GM18526 (cell line): Measurements from ENCODE around the gene PLA2G4D.

Experiments
- POLR2A ChIP-seq: IDR thresholded peaks from 3 replicates; pipeline ENCODE4 v1.6.1; 2011; ENCODE audit not compliant: insufficient read length; ENCODE audit errors: extremely low read depth

The PLA2G4D gene

DNA sequence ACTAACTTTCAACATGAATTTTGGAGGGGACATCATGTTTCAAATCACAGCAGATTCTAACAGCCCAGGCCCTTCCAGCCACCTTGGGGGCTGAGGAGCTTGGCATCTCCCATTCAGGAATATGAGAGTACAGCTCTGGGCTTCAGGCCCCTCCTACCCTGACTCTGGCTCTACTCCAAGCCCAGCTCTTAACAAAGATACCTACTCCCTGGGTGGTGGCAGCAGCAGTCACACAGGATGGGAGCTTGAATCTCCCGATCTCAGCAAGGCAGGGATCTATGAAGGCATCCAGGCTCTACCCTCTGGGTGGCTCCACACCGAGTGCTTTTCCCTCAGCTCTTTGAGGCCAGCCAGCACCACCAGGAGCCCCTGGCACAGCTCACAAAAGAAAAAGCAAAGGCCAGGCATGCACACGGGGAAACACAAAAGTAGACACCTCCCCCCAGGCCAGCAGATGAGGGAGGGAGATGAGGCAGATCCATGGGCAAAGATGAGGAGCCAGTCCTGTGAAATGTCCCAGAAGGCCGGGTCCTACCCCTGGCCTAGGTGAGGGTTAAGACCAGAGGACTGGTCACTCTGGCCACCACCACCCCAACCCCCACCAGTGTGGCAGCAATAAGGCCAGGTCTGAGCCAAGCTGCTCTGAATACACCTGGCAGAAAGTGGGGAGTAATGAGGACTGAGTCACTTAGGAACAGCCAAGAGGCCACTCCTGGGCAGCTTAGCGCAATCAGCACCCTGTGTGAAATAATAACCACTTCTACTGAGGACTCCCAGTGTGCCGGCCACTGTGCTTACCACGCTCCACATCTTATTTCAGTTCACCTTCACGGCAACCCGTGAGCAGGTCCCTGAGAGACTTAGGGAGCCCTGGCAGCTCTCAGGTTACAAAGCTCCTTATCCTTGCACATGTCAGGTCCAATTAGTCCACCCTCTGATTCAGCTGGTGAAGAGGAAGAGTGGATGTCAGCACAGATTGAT is 37.8 kb upstream of the PLA2G4D start:
- TF ChIP-seq POLR2A: no peak

DNA sequence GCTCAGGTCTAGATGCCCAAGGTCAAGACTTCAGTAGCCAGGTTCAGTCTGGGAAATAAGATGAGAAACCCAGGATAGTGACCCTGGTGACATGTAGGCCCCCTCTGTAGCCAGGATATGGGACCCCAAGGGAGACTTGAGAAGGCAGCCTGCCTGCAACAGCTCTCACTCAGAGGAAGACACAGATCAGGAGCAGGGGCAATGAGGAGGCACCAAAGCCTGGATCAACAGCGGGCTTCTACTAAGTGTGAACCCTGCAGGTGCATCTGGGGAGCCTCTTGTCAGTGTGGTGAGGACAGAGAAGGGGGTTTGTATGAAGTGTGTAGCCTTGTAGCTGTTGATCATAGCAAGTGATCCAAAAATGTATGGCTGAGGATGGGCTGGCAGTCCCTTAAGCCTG is 36.6 kb upstream of the PLA2G4D start:
- no peak for TF ChIP-seq POLR2A

DNA sequence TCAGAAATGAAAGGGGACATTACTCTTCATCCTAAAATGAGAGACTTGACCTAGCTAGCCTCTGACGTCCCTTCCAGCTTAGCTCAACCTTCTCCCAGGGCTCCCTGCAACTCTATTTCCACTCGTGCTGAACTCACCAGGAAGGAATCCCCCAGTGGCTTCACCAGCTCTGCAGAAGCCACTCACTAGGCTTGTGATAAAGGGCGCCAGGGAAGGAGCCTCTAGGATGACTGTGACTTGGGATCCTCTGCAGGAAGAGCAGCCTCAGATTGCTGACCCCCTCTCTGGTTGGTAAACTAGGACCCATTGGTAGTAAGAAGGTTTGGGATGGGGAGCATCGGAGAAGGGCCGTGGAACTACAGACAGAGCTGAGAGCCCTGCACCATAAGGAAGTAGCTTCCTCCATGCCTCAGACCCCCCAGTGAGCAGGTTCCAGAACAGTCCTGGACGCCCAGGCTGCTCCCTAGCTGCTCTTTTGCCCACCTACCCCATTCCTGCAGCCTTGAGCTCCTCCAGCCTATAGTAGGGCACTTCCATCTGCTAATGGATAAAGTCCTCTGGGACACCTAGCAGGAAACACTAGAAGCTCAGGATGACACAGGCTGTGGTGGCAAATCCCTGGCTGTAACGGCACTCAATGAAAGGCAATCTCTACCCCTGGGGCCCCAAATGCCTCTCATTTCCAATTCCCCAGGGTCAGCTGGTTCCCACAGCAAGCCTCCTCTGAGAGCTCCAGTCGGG is 36.1 kb upstream of the PLA2G4D start:
- no peak for TF ChIP-seq POLR2A

DNA sequence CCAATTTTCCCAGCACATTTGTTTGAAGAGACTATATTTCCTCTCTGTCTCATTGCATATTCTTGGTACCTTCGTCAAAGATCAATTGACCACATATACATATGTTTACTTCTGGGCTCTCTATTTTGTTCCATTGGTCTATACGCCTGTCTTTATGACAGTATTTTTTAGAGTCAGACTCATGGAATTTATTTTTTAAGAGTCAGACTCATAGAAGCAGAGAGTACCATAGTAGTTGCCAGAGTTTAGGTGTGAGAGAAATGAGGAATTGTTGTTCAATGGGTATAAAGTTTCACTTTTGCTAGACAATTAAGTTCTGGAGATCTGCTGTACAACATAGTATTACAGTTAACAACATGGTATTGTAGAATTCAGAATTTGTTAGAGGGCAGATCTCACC is 35.0 kb upstream of the PLA2G4D start:
- TF ChIP-seq POLR2A: no peak

DNA sequence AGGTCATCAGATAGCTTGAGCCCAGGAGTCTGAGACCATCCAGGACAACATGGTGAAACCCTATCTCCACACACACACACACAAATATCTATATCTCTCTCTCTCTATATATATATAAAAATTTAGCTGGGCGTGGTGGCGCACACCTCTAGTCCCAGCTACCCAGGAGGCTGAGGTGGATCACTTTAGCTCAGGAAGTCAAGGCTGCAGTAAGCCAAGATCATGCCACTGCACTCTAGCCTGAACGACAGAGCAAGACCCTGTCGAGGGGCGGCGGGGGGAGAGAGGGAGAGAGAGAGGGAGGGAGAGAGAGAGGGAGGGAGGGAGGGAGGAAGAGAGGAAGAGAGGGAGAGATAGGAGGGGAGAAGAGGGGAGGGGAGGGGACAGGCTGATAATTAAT is 34.1 kb upstream of the PLA2G4D start:
- no peak for TF ChIP-seq POLR2A

DNA sequence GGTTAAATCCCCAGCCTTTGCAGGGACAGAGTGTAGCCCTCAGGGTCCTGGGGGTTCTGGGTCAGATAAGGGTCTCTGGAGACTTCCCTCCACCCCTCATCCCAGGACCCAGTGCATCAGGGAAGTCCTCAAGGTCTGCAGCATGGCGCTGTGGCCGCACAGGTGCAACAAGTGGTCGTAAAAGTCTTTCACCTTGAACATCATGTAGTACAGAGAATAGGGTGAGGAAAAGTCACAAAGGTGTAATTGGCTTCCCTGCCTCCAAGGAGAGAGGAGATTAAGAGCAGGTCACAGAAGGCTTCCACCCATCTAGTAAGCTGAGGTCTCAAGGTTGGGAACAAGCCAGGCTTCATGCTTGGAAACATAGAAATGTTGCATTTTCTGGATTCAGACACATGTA is 29.2 kb upstream of the PLA2G4D start:
- TF ChIP-seq POLR2A: no peak

DNA sequence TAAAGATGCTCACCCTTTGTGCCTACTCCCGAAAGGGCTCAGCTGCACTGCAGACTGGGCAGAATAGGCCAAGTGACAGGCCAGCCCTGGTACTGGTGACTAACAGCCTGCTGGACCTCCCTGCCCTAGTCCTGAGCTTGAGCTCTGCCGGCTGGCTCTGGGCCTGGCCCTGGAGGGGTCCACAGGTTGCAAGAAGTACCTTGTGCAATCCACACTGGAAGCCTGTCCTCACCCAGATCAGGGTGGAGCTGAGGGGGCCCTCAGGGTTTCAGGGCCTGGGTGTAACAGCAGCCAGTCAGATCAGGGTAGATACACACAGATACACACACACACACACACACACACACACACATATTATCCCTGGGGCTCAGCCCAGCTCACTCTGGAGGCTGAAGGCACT is 27.3 kb upstream of the PLA2G4D start:
- no peak for TF ChIP-seq POLR2A

DNA sequence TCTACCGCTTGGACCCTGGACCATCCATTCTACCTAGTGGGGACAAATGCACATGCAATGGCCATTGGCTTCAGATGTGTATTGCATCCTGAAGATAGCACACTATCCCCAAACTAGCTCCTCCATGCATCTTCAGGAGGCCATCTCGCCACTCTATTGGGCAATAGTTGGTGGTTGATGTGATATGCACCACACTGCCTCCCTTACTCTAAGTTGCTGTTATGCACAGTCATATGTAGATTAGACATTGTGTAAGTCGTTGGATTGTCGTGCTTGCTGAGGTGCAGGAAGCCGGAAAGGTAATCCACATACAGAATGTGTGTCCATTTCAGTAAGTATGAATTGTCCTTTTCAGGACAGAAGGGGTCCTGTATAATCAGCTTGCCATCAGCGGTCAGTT is 26.7 kb upstream of the PLA2G4D start:
- TF ChIP-seq POLR2A: no peak

DNA sequence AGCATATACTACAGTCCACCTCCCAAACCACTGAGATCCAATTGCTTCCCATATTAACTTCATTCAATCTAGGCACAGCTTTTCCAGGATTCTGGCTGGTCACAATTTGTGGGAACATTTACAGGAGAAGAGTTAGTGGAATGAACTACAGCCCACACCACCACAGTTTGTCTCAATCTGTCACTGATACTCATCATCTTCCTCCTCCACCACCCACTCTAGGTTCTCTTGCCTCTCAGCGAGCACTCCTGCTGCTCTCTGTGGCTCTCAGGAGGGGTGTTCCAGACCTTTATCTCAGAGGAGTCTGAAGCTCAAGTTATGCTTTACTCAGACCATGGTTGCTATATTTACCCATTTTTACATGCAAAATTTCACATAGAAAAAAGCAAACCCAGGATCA is 25.9 kb upstream of the PLA2G4D start:
- no peak for TF ChIP-seq POLR2A

DNA sequence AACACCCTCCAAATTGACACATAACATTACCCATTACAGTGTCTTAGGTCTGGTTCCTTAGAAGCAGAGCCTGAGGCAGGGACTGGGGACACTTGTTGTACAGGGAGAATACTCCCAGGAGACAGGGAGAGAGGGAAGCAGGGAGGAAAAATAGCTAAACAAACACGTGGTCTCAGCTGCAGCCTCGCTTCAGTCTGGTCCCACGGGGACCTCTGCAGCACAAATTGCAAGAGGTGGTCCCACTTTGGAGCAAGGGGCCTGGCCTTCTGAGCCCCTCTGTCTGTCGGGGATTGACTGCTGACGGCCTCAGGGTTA is 25.0 kb upstream of the PLA2G4D start:
- TF ChIP-seq POLR2A: no peak

DNA sequence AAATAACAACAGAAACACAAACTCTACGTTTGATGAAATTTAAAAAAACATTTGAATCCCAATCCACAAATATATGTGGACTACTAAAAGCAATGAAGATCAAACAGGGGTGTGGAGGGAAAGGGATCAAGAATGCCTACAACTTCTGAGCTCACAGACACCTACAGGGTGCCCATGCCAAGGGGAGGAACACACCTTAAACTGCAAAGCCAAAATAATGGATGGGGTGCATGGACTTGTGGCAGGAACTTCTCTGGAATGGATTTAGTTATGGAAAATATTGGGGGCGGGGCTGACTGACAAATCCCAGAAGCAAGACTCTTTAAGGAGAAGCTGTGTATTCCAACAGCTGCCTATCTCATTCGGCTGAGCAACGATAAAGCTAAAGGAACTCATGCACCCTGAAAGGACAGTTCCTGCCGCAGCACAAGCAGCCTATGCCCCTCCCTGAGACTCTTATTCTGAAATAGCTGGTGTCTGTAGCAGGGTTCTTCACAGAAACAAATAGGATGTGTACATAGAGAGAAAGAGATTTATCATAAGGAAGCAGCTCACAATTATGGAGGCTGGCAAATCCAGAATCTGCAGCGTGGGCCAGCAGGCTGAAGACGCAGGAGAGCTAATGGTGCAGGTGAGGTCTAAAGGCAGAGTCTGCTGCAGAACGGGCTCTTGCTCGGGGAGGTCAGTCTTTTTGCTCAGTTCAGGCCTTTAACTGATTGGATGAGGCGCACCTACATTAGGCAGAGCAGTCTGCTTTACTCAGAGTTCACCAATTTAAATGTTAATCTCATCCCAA is 24.5 kb upstream of the PLA2G4D start:
- TF ChIP-seq POLR2A: no peak

DNA sequence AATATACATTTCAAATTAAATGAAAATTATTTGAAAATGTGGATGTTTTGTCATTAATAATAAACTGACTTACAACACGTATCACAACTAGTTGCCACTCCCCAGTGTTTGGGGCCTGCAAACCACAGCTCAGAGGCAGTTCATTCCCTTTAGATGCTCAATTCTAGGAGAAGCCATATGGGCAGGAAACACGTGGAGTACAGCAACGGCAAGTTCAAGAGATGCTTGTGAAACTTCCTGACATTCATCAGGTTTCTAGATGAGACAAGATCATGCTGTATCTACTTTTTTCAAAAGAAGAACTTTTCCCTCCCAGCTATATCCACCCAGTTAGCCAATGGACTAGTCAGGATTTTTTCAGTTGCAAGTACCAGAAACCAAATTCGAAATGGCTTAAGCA is 17.6 kb upstream of the PLA2G4D start:
- TF ChIP-seq POLR2A: no peak

DNA sequence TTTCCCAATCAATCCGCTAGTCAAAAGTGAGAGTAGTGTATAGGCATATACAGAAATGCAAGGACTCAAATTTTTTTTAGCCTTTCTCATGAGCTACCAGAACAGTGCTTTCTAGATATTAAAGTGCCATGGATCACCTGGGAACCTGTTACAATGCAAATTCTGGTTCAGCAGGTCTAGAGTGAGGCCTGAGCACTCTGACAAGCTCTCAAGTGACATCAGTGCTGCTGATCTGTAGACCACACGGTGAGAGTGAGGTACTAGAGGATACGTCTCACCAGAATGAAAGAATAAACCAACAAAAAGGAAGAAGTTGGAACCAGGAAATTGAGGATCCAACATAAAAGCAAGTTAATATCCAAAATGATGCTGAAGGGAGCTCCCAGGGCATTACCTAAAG is 16.0 kb upstream of the PLA2G4D start:
- TF ChIP-seq POLR2A: no peak

DNA sequence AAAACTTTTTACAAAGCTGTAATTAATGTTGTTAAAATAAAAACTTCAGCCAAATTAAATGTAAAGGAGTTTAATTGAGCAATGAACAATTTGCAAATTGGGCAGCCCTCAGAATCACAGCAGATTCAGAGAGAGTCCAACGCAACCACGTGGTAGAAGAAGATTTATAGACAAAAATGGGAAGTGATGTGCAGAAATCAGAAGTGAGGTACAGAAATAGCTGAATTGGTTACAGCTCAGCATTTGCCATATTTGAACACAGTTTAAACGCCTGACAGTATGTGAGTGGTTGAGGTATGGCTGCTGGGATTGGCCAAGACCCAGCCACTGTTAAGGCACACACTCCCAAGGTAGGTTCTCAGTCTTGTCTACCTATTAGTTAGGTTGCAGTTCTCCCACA is 14.4 kb upstream of the PLA2G4D start:
- TF ChIP-seq POLR2A: no peak

DNA sequence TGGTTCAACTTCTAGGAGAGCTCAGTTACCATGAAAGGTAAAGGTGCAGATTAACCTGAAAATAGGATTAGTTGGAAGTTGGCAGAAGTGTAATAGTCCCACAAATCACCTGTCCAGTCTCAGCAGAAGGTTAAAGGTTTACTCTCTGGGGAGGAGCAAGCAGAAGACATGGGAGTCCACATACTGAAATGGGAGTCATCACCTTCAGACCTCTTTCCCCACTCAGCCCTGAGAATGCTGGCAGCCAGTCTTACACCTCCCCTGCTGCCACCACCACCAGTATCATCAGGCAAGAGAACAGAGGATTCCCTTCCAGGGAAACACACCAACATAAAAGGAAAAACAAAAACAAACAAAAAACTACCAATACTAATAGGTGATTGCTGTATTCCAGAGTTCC is 13.8 kb upstream of the PLA2G4D start:
- no peak for TF ChIP-seq POLR2A

DNA sequence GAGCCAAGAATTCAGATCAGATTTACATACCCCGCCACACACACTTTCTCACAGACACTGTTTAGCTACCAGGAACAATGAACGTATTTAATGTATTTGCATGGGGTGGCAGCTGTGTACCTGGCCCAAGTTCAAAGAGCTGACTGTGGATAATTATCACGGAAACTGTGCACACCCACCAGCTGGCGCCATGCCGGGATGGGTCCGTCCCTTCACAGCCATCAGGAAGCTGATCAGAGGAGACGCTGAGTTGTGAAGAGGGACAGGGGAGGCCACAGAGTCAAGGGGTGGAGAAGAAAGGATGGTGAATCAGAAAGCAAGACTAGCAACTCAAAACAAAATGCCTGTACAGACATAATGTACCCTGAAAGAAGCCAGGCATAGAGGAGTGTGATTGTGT is 13.1 kb upstream of the PLA2G4D start:
- no peak for TF ChIP-seq POLR2A
